HG02981 (cell line): ENCODE data around the gene RAMP2.
"Not testable (repeated sequence)": the region's sequence is repeated elsewhere in the genome, so short reads cannot be mapped to it uniquely, and the experiment has no call there.

Experiments
- ATAC-seq: cut with Tn5 transposase; IDR thresholded peaks from one replicate; pipeline ENCODE4 v1.9.1; 2021; ENCODE audit warnings: mild to moderate bottlenecking, moderate library complexity; ENCODE audit not compliant: unreplicated experiment

The RAMP2 gene

GRCh38 chr17:42760652-42761581 is at the start of gene RAMP2:
Gene RAMP2, plus strand, starts transcription at chr17:42761227. Its CDS starts 35 bp downstream, at chr17:42761262.
- no peak for ATAC-seq

GRCh38 chr17:42720996-42721583 is 39.9 kb upstream of the RAMP2 start:
- ATAC-seq, result no peak

GRCh38 chr17:42723636-42724035 is 37.4 kb upstream of the RAMP2 start:
- ATAC-seq, result no peak

- ATAC-seq, result no peak
Observed at GRCh38 chr17:42725143-42725542, 35.9 kb upstream of the RAMP2 start.

GRCh38 chr17:42740699-42741098 is 20.3 kb upstream of the RAMP2 start:
- no peak for ATAC-seq

GRCh38 chr17:42742916-42743315 is 18.1 kb upstream of the RAMP2 start:
- ATAC-seq, result not testable (repeated sequence)

GRCh38 chr17:42743595-42744282 is 17.3 kb upstream of the RAMP2 start:
- ATAC-seq, result no peak

GRCh38 chr17:42744283-42744805 is 16.7 kb upstream of the RAMP2 start:
- ATAC-seq, result peak; percentile 41

GRCh38 chr17:42744806-42745617 is 16.0 kb upstream of the RAMP2 start, which contains the start of gene EZH1:
Gene EZH1, minus strand, starts transcription at chr17:42745040. Its CDS starts 16,099 bp downstream, at chr17:42728941.
- peak; percentile 88 for ATAC-seq

- no peak for ATAC-seq
Observed at GRCh38 chr17:42748202-42748907, 12.7 kb upstream of the RAMP2 start.

- ATAC-seq, result no peak
Observed at GRCh38 chr17:42748908-42749798, 11.9 kb upstream of the RAMP2 start.

GRCh38 chr17:42750739-42751344 is 10.2 kb upstream of the RAMP2 start:
- ATAC-seq, result no peak

GRCh38 chr17:42751628-42752027 is 9.4 kb upstream of the RAMP2 start:
- no peak for ATAC-seq

GRCh38 chr17:42754782-42755181 is 6.2 kb upstream of the RAMP2 start:
- no peak for ATAC-seq

GRCh38 chr17:42759982-42760651 is 910 bp upstream of the RAMP2 start:
- ATAC-seq, result no peak

- no peak for ATAC-seq
Observed at GRCh38 chr17:42761638-42762037, 611 bp downstream of the RAMP2 start.

GRCh38 chr17:42766124-42766523 is 5.1 kb downstream of the RAMP2 start:
- ATAC-seq, result no peak

- ATAC-seq, result no peak
Observed at GRCh38 chr17:42767512-42767911, 6.5 kb downstream of the RAMP2 start.
